Panc1 (cell line): ENCODE data around the gene MYO1F.

Experiments used
- CTCF ChIP-seq: fragments of 450-650 bp; IDR thresholded peaks from 2 replicates; pipeline ENCODE4 v1.5.1; 2017; ENCODE audit warnings: mild to moderate bottlenecking
- POLR2AphosphoS5 ChIP-seq: IDR thresholded peaks from 2 replicates; pipeline ENCODE4 v1.6.1; 2012; ENCODE audit warnings: mild to moderate bottlenecking, low read depth, low read length, moderate library complexity
- REST ChIP-seq, 2 experiments: IDR thresholded peaks; 2 replicates each; pipeline ENCODE4 v1.6.1; 2011 to 2012; ENCODE audit warnings: low read depth in 2 of 2, control low read depth in 1 of 2, low read length in 1 of 2, mild to moderate bottlenecking in 1 of 2, moderate library complexity in 1 of 2; ENCODE audit not compliant: insufficient read depth in 1 of 2
- SIN3A ChIP-seq: IDR thresholded peaks from 2 replicates; pipeline ENCODE4 v1.6.1; 2012; ENCODE audit warnings: low read depth, mild to moderate bottlenecking, low read length, moderate library complexity, borderline replicate concordance; ENCODE audit not compliant: insufficient read depth
- TCF7L2 ChIP-seq: IDR thresholded peaks from 2 replicates; pipeline ENCODE4 v1.6.1; 2011; ENCODE audit warnings: mild to moderate bottlenecking, low read depth, low read length, inconsistent platforms

GRCh38 chr19:8515317-8515716, 61.9 kb downstream of the MYO1F start:
- TF ChIP-seq CTCF: no peak
- TF ChIP-seq SIN3A: no peak
- no peak for TF ChIP-seq REST (IDR thresholded peaks at IDR 0.05; ENCODE audit: insufficient read depth in 1 of 2, low read depth in 2 of 2, low read length in 1 of 2)
- no peak for TF ChIP-seq POLR2AphosphoS5
- TF ChIP-seq TCF7L2: no peak
